Heart right ventricle (tissue), 16 donors: Measurements from ENCODE around the gene CHPF. TPM values are rescaled to one million over a fixed set of nuclear protein-coding genes. Genes with fewer than 3 reads are reported as not detected.

Source experiments
- ATAC-seq, 8 donors: fragments of 200-7000 bp; cut with Tn5 transposase; one replicate each; pipeline ENCODE4 v1.9.1; 2020; ENCODE audit warnings: mild to moderate bottlenecking in 8 of 8, moderate library complexity in 8 of 8, moderate number of reproducible peaks in 1 of 8
- DNase-seq, 2 donors: peaks; one replicate each; pipeline ENCODE4 v3.0.0-alpha.2; 2020
- H3K27ac ChIP-seq, 10 donors: fragments of 200-600 bp; sonication (generic) in 2 of 10; one replicate each; pipeline versions ENCODE4 v1.5.0 to v1.8.0; 2020 to 2022; ENCODE audit warnings: mild to moderate bottlenecking in 3 of 10
- H3K27me3 ChIP-seq, 7 donors: fragments of 200-600 bp; one replicate each; pipeline ENCODE4 v1.8.0; 2021 to 2022; ENCODE audit warnings: mild to moderate bottlenecking in 2 of 7
- H3K36me3 ChIP-seq, 9 donors: fragments of 200-600 bp; sonication (generic) in 1 of 9; one replicate each; pipeline versions ENCODE4 v1.5.0 to v1.8.0; 2020 to 2022; ENCODE audit warnings: mild to moderate bottlenecking in 2 of 9
- H3K4me1 ChIP-seq, 9 donors: fragments of 200-600 bp; sonication (generic) in 1 of 9; one replicate each; pipeline versions ENCODE4 v1.5.0 to v1.8.0; 2020 to 2022; ENCODE audit warnings: mild to moderate bottlenecking in 4 of 9
- H3K4me3 ChIP-seq, 10 donors: fragments of 200-600 bp; sonication (generic) in 2 of 10; one replicate each; pipeline versions ENCODE4 v1.5.0 to v1.8.0; 2020 to 2022; ENCODE audit warnings: mild to moderate bottlenecking in 7 of 10, moderate library complexity in 2 of 10
- H3K9me3 ChIP-seq, 11 donors: fragments of 200-600 bp in 10 of 11; sonication (generic) in 2 of 11; one replicate each; pipeline versions ENCODE4 v1.5.0 to v1.8.0; 2013 to 2022; ENCODE audit warnings: mild to moderate bottlenecking in 2 of 11, control low read depth in 1 of 11, moderate library complexity in 1 of 11
- WGBS, 2 donors: extraction: QIAGEN DNeasy Blood & Tissue Kit; methylation state at CpG; one replicate each; pipeline ENCODE4 v1.1.7; 2013; ENCODE audit warnings: inconsistent platforms in 1 of 2; 5-methylcytosine and 5-hydroxymethylcytosine counted together
- intact Hi-C, 10 donors: fragments of 100-400 bp; cut with DNase I; formaldehyde crosslinking; loops; one replicate each; pipeline versions ENCODE4 v1.11.1 to v1.14.2; 2022
- polyA plus RNA-seq, 2 donors: library from polyadenylated mRNA; stranded (reverse); fragments of 200-250 nt; gene quantifications; one replicate each; pipeline ENCODE4 v1.2.3, GENCODE V29; 2013
- total RNA-seq, 10 donors: library from RNA; stranded (reverse); fragmentation: NEBNext Ultra II Directional in 3 of 10; extraction: Animal tissue kit (Norgen Biotek cat#: 25700) in 3 of 10; gene quantifications; one replicate each; pipeline versions ENCODE4 v1.2.1 to v1.2.4, GENCODE V29; 2021 to 2023
- TF ChIP-seq, protein P1 (sequence below), 9 donors: fragments of 200-600 bp; sonication (generic) in 2 of 9; IDR thresholded peaks; one replicate each; pipeline versions ENCODE4 v1.5.0 to v1.8.0; 2021 to 2022; ENCODE audit warnings: antibody characterized with exemption in 9 of 9, mild to moderate bottlenecking in 5 of 9, moderate library complexity in 1 of 9
- donor health status: Arrhythmogenic right ventricular cardiomyopathy.
- donor health status: ischemic (EF 13 %, LVEDD 7.1; RV severe dilation, severe dysfunction).
- donor health status: healthy with polysubstance abuse.
- donor health status: DM: no; HTN: yes; CAD: no.
- donor health status: DM: no; HTN: no; CAD: no.
- donor health status: ischemic (EF 25% LVEDD 6.9; RV normal size, moderate dysfunction).
- donor health status: ischemic (EF 25% LVEDD 5.7; RV mildly dilated, moderate dysfunction).
- donor health status: healthy.
- donor health status: DM: yes; HTN: yes; CAD: no.
- donor health status: Ischemic cardiomyopathy.
- donor health status: ischemic (EF 35%, LVEDD 5.7; RV mildly dilated, moderate dysfunction).
- donor health status: nonischemic (EF 11% LVEDD 7.7; RV severe dilation, severe dysfunction).
- donor health status: DM: yes; HTN: yes; CAD: no.
- donor health status: PGD.
- donor health status: ischemic (EF 29% LVEDD 5.4; RV normal size, mild dysfunction).
- donor health status: nonischemic (EF 23%, LVEDD 6.1; RV moderate dilation, normal function).

CHPF gene
- total and polyA plus RNA-seq, 12 donors: 66.5 to 221 (median 95.9) TPM

DNA sequence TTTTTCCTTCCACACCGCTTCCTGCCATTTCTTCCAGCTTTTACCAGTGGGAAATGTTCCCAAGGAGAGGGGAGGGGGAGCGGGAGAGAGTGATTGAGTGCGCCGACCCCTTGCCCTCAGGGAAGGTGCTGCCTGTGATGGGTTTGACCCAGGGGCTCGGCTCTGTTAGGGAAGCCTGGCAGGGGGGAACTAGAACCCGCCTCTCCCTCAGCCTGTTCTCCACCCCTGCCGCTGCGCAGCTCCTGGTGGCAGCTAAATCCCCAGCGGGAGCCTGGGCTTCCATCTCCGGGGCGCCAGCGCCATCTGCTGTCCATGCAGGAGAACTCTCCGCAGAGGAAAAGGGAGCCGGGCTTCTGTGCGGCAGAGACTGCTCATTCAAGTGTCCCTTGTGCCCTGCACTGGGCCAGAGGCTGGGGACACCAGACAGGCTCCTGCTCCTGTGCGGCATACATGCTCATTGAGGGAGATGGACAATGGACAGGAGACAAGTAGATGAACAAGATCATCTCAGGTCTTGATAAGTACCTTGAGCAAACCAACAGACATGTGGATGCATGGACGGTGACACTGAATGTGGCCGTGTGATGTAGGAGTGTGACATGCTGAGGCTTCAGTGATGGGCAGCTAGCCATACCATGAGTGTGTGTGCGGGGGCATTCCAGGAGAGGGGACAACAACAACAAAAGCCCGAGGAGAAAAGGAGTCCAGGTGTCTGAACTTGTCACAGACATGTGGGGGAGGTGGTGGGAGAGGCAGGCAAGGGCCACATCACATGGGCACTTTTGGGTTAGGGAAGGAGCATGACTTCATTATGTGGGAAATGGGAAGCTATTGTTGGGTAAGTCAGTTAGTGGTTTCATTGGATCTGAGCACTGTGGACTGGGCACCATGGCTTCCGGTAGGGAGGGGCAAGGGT is 13.3 kb downstream of the CHPF start:
- TF ChIP-seq, protein P1, sequence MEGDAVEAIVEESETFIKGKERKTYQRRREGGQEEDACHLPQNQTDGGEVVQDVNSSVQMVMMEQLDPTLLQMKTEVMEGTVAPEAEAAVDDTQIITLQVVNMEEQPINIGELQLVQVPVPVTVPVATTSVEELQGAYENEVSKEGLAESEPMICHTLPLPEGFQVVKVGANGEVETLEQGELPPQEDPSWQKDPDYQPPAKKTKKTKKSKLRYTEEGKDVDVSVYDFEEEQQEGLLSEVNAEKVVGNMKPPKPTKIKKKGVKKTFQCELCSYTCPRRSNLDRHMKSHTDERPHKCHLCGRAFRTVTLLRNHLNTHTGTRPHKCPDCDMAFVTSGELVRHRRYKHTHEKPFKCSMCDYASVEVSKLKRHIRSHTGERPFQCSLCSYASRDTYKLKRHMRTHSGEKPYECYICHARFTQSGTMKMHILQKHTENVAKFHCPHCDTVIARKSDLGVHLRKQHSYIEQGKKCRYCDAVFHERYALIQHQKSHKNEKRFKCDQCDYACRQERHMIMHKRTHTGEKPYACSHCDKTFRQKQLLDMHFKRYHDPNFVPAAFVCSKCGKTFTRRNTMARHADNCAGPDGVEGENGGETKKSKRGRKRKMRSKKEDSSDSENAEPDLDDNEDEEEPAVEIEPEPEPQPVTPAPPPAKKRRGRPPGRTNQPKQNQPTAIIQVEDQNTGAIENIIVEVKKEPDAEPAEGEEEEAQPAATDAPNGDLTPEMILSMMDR (IDR thresholded peaks at IDR 0.05): peak; percentile 94 to 98 (median 97)
- H3K9me3 ChIP-seq: no peaks in the 10 kb centered on the region
- H3K4me1 ChIP-seq: peaks cover 5 to 34% (median 18%) of the 10 kb centered on the region in 9 donors
- intact Hi-C loops: loop anchor here in 9 of 10 donors (1.0 to 5.0 kb wide), 8 partner anchors 33 to 128 kb away; partner anchors contain the start of gene GMPPA (in 1 of the 9)
- DNase-seq: peak; percentile 83 to 92
- H3K36me3 ChIP-seq: no peaks in the 10 kb centered on the region
- peaks cover 0 to 60% (median 56%) of the 10 kb centered on the region in 7 donors for H3K27me3 ChIP-seq
- 11 to 12% methylated on average over 21 of the region's 21 CpGs for WGBS, 2 donors
- no peak overlapping the region for H3K27ac ChIP-seq
- peak; percentile 64 to 93 (median 86) for ATAC-seq
- peak overlapping the region in 3 of 10 donors; percentile 11 to 21 (median 15) for H3K4me3 ChIP-seq

DNA sequence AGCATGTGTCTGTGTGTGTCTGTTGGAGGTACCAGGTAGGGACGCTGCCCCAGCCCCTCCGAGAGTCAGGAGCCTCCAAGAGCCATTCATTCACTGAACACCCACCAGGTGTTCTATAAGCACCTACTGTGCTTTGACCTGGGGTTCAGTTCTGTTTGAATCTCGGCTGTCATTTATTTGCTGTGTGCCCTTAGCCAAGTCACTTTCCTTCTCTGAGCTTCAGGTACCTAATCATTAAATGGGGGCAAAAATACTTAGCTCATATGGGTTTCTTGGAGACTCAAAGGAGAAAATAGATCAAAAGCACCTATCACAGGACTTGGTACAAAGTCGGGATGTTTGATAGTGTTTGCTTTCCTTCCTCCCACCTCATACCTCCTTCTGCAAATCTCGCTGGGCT is 16.1 kb downstream of the CHPF start:
- H3K4me3 ChIP-seq: no peak overlapping the region
- H3K9me3 ChIP-seq: no peaks in the 10 kb centered on the region
- 56 to 65% methylated on average over 5 of the region's 5 CpGs for WGBS, 2 donors
- no peaks in the 10 kb centered on the region for H3K36me3 ChIP-seq
- intact Hi-C loops: loop anchor here in 6 of 10 donors (5.0 kb wide), 3 partner anchors 35 to 125 kb away; no protein-coding TSS in a partner anchor
- no peak for ATAC-seq
- H3K4me1 ChIP-seq: peaks cover 13 to 45% (median 26%) of the 10 kb centered on the region in 9 donors
- no peak overlapping the region for H3K27ac ChIP-seq
- TF ChIP-seq, protein P1 (IDR thresholded peaks at IDR 0.05): no peak
- no peak for DNase-seq
- H3K27me3 ChIP-seq: peaks cover 5 to 88% (median 80%) of the 10 kb centered on the region in 7 donors

DNA sequence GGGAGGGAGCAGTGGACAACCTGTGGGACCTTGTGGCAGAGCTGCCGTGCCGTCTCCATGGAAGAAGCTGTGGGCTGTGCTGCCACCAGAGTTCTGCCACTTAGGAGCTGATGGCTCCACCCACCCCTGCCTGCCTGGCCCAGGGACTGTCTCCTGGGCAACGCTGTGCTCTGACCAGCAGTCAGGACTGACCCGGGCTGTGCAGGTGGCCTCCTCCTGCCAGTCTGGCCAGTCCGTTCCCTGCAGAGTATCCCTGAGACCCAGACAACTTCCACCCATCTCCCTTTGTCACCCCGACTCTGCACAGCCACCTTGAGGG is 16.6 kb downstream of the CHPF start:
- peak in 6 of 8 donors; percentile 41 to 66 (median 59) for ATAC-seq
- intact Hi-C loops: loop anchor here in 6 of 10 donors (5.0 kb wide), 3 partner anchors 35 to 125 kb away; no protein-coding TSS in a partner anchor

More for the DNA sequence above, 16.6 kb downstream of the CHPF start:
- Histone ChIP-seq H3K27ac (peak overlapping the region in 3 of 10 donors; percentile 21 to 71 (median 36)), H3K36me3 (no peaks in the 10 kb centered on the region), H3K9me3 (no peaks in the 10 kb centered on the region), H3K4me1 (peaks cover 15 to 50% (median 29%) of the 10 kb centered on the region in 9 donors), H3K4me3 (no peak overlapping the region), H3K27me3 (peaks cover 5 to 92% (median 79%) of the 10 kb centered on the region in 7 donors)
- 32 to 37% methylated on average over 6 of the region's 6 CpGs for WGBS, 2 donors
- DNase-seq: no peak
- TF ChIP-seq, protein P1 (IDR thresholded peaks at IDR 0.05): no peak
